A673 (cell line): Measurements from ENCODE around the gene TAC1. TPM values are rescaled to one million over a fixed set of nuclear protein-coding genes. Genes with fewer than 3 reads are reported as not detected.

ENCODE experiments used
- BruUV-seq: library from RNA; stranded (reverse); fragments of 400-500 nt; replicated peaks from 2 replicates; lab custom pipeline; 2021; lab: Mats Ljungman, UMichigan
- CTCF ChIA-PET: fragments of 300-600 bp; sonication (Branson Sonifier 250); formaldehyde crosslinking; loops from one replicate; lab custom pipeline; 2022; ENCODE audit warnings: antibody characterized with exemption; lab: Charles Lee
- POLR2A ChIA-PET: fragments of 300-600 bp; sonication (Branson Sonifier 250); formaldehyde crosslinking; loops from one replicate; lab custom pipeline; 2022; ENCODE audit warnings: antibody characterized with exemption; ENCODE audit not compliant: low non-redundant PET; lab: Charles Lee
- DNase-seq: peaks from one replicate; pipeline ENCODE4 v3.0.0-alpha.2; 2015; ENCODE audit warnings: low spot score
- H3K27ac ChIP-seq: fragments of 200-600 bp; sonication (generic); 2 replicates; pipeline ENCODE4 v1.5.1; 2016; ENCODE audit warnings: mixed run types, low read depth, mild to moderate bottlenecking, mixed read lengths, antibody characterized with exemption, low read length; ENCODE audit not compliant: poor library complexity, severe bottlenecking
- H3K27me3 ChIP-seq: fragments of 200-600 bp; sonication (generic); replicated peaks from 2 replicates; pipeline ENCODE4 v1.6.1; 2017; ENCODE audit warnings: mixed run types, low read depth, mild to moderate bottlenecking, mixed read lengths, antibody characterized with exemption, low read length; ENCODE audit not compliant: insufficient read depth, poor library complexity
- H3K36me3 ChIP-seq: fragments of 200-600 bp; sonication (generic); 2 replicates; pipeline ENCODE4 v1.6.1; 2016; ENCODE audit warnings: mixed run types, mild to moderate bottlenecking, mixed read lengths, antibody characterized with exemption, low read length; ENCODE audit not compliant: insufficient read depth, poor library complexity, severe bottlenecking
- H3K4me1 ChIP-seq: fragments of 200-600 bp; sonication (generic); 2 replicates; pipeline ENCODE4 v1.6.1; 2017; ENCODE audit warnings: mixed run types, mild to moderate bottlenecking, mixed read lengths, antibody characterized with exemption, low read length; ENCODE audit not compliant: insufficient read depth, poor library complexity, severe bottlenecking
- H3K4me3 ChIP-seq: fragments of 200-600 bp; sonication (generic); 2 replicates; pipeline ENCODE4 v1.5.1; 2016; ENCODE audit warnings: low read depth, mixed run types, mild to moderate bottlenecking, mixed read lengths, low read length; ENCODE audit not compliant: poor library complexity, severe bottlenecking
- H3K9me3 ChIP-seq: fragments of 200-600 bp; sonication (generic); 2 replicates; pipeline ENCODE4 v1.6.1; 2016; ENCODE audit warnings: mixed run types, low read depth, mild to moderate bottlenecking, mixed read lengths, antibody characterized with exemption, low read length; ENCODE audit not compliant: poor library complexity, severe bottlenecking
- CTCF ChIP-seq: fragments of 300-800, 200-600 bp; sonication (generic); conservative IDR thresholded peaks from 2 replicates; pipeline ENCODE4 v1.5.1; 2017; ENCODE audit warnings: low read depth, mild to moderate bottlenecking, antibody characterized with exemption, low read length, moderate library complexity, mixed read lengths
- EZH2 ChIP-seq: fragments of 200-600 bp; sonication (generic); IDR thresholded peaks from 2 replicates; pipeline ENCODE4 v1.6.1; 2017; ENCODE audit warnings: borderline replicate concordance, low read depth, mild to moderate bottlenecking, mixed read lengths, antibody characterized with exemption, low read length; ENCODE audit not compliant: poor library complexity, severe bottlenecking
- intact Hi-C: fragments of 100-400 bp; cut with micrococcal nuclease; formaldehyde crosslinking; loops from one replicate; pipeline ENCODE4 v1.10.0; 2022; ENCODE audit not compliant: unreplicated experiment
- total RNA-seq: library from RNA; stranded (reverse); gene quantifications from 2 replicates; pipeline ENCODE4 v1.2.3, GENCODE V29; 2021

TAC1 gene
- total RNA-seq, 1 experiment from 2014 or later: 1.1 TPM

GRCh38 chr7:97694355-97694754 is 37.5 kb upstream of the TAC1 start:
- Histone ChIP-seq H3K4me3 (no peak overlapping the region), H3K27ac (no peak overlapping the region), H3K36me3 (no peaks in the 10 kb centered on the region), H3K9me3 (no peaks in the 10 kb centered on the region), H3K27me3 (no peaks in the 10 kb centered on the region), H3K4me1 (no peaks in the 10 kb centered on the region)
- POLR2A ChIA-PET: no interaction called here
- no peak for TF ChIP-seq EZH2
- TF ChIP-seq CTCF: no peak
- intact Hi-C loops: no loop called here
- no TSS peak for BruUV-seq
- CTCF ChIA-PET: no interaction called here
- DNase-seq: no peak

- H3K36me3 ChIP-seq: no peaks in the 10 kb centered on the region
- DNase-seq: no peak
- H3K27me3 ChIP-seq: no peaks in the 10 kb centered on the region
- H3K27ac ChIP-seq: no peak overlapping the region
- intact Hi-C loops: no loop called here
- ChIA-PET POLR2A (no interaction called here), CTCF (no interaction called here)
- TF ChIP-seq EZH2 (no peak), CTCF (no peak)
- H3K4me3 ChIP-seq: no peak overlapping the region
- no peaks in the 10 kb centered on the region for H3K9me3 ChIP-seq
- BruUV-seq: no TSS peak
- no peaks in the 10 kb centered on the region for H3K4me1 ChIP-seq
Observed at GRCh38 chr7:97697396-97697795, 34.5 kb upstream of the TAC1 start.

- DNase-seq: no peak
- no peak for TF ChIP-seq EZH2
- TF ChIP-seq CTCF: no peak
- CTCF ChIA-PET: no interaction called here
- BruUV-seq: no TSS peak
- no peaks in the 10 kb centered on the region for H3K9me3 ChIP-seq
- POLR2A ChIA-PET: no interaction called here
- H3K36me3 ChIP-seq: no peaks in the 10 kb centered on the region
- peaks cover 14% of the 10 kb centered on the region for H3K27me3 ChIP-seq
- H3K4me3 ChIP-seq: no peak overlapping the region
- no peaks in the 10 kb centered on the region for H3K4me1 ChIP-seq
- intact Hi-C loops: no loop called here
- no peak overlapping the region for H3K27ac ChIP-seq
Observed at GRCh38 chr7:97722386-97722785, 9.5 kb upstream of the TAC1 start.
